NCI-H187 (cell line): Measurements from ENCODE around the gene INTU.
"Not testable (repeated sequence)": the region's sequence is repeated elsewhere in the genome, so short reads cannot be mapped to it uniquely, and the experiment has no call there.

Experiments
- DNase-seq, 2 experiments: peaks; one replicate each; lab custom pipeline; 2025; lab: John Stamatoyannopoulos, UW

Gene INTU

GRCh38 chr4:127632420-127633403 lies at the start of gene INTU:
INTU (plus strand) TSS chr4:127632957; CDS start chr4:127633035, 78 bp downstream.
- peak; percentile 30 to 65 for DNase-seq

- not testable (repeated sequence) for DNase-seq
Observed at GRCh38 chr4:127586496-127586895, 46.3 kb upstream of the INTU start.

GRCh38 chr4:127586922-127587571 lies 45.7 kb upstream of the INTU start:
- no peak for DNase-seq

- not testable (repeated sequence) for DNase-seq
Observed at GRCh38 chr4:127589153-127589552, 43.6 kb upstream of the INTU start.

- DNase-seq, result no peak
Observed at GRCh38 chr4:127598656-127599055, 34.1 kb upstream of the INTU start.

- no peak for DNase-seq
Observed at GRCh38 chr4:127601029-127601428, 31.7 kb upstream of the INTU start.

GRCh38 chr4:127604949-127605709 lies 27.6 kb upstream of the INTU start:
- DNase-seq, result no peak

GRCh38 chr4:127606823-127607222 lies 25.9 kb upstream of the INTU start:
- DNase-seq, result no peak

- no peak for DNase-seq
Observed at GRCh38 chr4:127609484-127609883, 23.3 kb upstream of the INTU start.

GRCh38 chr4:127610488-127610887 lies 22.3 kb upstream of the INTU start:
- no peak for DNase-seq

- no peak for DNase-seq
Observed at GRCh38 chr4:127616898-127617297, 15.9 kb upstream of the INTU start.

- DNase-seq, result no peak
Observed at GRCh38 chr4:127618427-127618826, 14.3 kb upstream of the INTU start.

GRCh38 chr4:127622621-127622920 lies 10.2 kb upstream of the INTU start:
- no peak for DNase-seq

GRCh38 chr4:127622921-127623796 lies 9.6 kb upstream of the INTU start:
- DNase-seq, result no peak

- no peak for DNase-seq
Observed at GRCh38 chr4:127623797-127624083, 9.0 kb upstream of the INTU start.

- no peak for DNase-seq
Observed at GRCh38 chr4:127624173-127624572, 8.6 kb upstream of the INTU start.

GRCh38 chr4:127629371-127629770 lies 3.4 kb upstream of the INTU start:
- DNase-seq, result no peak

GRCh38 chr4:127630152-127630551 lies 2.6 kb upstream of the INTU start:
- no peak for DNase-seq

- DNase-seq, result no peak
Observed at GRCh38 chr4:127631420-127631819, 1.3 kb upstream of the INTU start.

GRCh38 chr4:127634181-127634580 lies 1.4 kb downstream of the INTU start:
- DNase-seq, result no peak

GRCh38 chr4:127641524-127641923 lies 8.8 kb downstream of the INTU start:
- DNase-seq, result no peak

GRCh38 chr4:127642169-127642568 lies 9.4 kb downstream of the INTU start:
- DNase-seq, result no peak
